Activated naive CD4-positive, alpha-beta T cell treated with Interleukin-2 at 50 U/mL for 16 hours (primary cell): ENCODE results near the gene SLC7A11.
A peak's percentile ranks its signal among the peaks of the same experiment; 100 is the strongest.

Source experiments
- DNase-seq: peaks from one replicate; pipeline ENCODE4 v3.0.0-alpha.2; 2020

Gene SLC7A11

GRCh38 chr4:138242076-138242833 lies at the start of gene SLC7A11:
TSS of gene SLC7A11 (minus strand) at chr4:138242349. CDS start at chr4:138242069, 280 bp downstream.
- DNase-seq = peak; percentile 30

- no peak for DNase-seq
Measured at GRCh38 chr4:138291431-138291830, 49.3 kb upstream of the SLC7A11 start.

- DNase-seq = no peak
Measured at GRCh38 chr4:138290805-138291204, 48.7 kb upstream of the SLC7A11 start.

- no peak for DNase-seq
Measured at GRCh38 chr4:138279286-138279685, 37.1 kb upstream of the SLC7A11 start.

GRCh38 chr4:138277133-138277532 lies 35.0 kb upstream of the SLC7A11 start:
- no peak for DNase-seq

- no peak for DNase-seq
Measured at GRCh38 chr4:138275963-138276621, 33.9 kb upstream of the SLC7A11 start.

GRCh38 chr4:138275216-138275615 lies 33.1 kb upstream of the SLC7A11 start:
- DNase-seq = no peak

- DNase-seq = no peak
Measured at GRCh38 chr4:138269175-138269574, 27.0 kb upstream of the SLC7A11 start.

- no peak for DNase-seq
Measured at GRCh38 chr4:138267835-138268234, 25.7 kb upstream of the SLC7A11 start.

GRCh38 chr4:138266948-138267347 lies 24.8 kb upstream of the SLC7A11 start:
- no peak for DNase-seq

- DNase-seq = no peak
Measured at GRCh38 chr4:138263247-138263816, 21.2 kb upstream of the SLC7A11 start.

GRCh38 chr4:138262469-138262868 lies 20.3 kb upstream of the SLC7A11 start:
- no peak for DNase-seq

GRCh38 chr4:138262030-138262429 lies 19.9 kb upstream of the SLC7A11 start:
- no peak for DNase-seq

- no peak for DNase-seq
Measured at GRCh38 chr4:138259824-138260223, 17.7 kb upstream of the SLC7A11 start.

GRCh38 chr4:138259271-138259670 lies 17.1 kb upstream of the SLC7A11 start:
- no peak for DNase-seq

- DNase-seq = no peak
Measured at GRCh38 chr4:138256608-138257007, 14.5 kb upstream of the SLC7A11 start.

- DNase-seq = no peak
Measured at GRCh38 chr4:138255917-138256597, 13.9 kb upstream of the SLC7A11 start.

GRCh38 chr4:138252551-138252950 lies 10.4 kb upstream of the SLC7A11 start:
- no peak for DNase-seq

- no peak for DNase-seq
Measured at GRCh38 chr4:138251938-138252337, 9.8 kb upstream of the SLC7A11 start.

- DNase-seq = no peak
Measured at GRCh38 chr4:138249132-138249531, 7.0 kb upstream of the SLC7A11 start.

GRCh38 chr4:138248058-138248457 lies 5.9 kb upstream of the SLC7A11 start:
- no peak for DNase-seq

GRCh38 chr4:138247643-138248042 lies 5.5 kb upstream of the SLC7A11 start:
- DNase-seq = no peak

- DNase-seq = no peak
Measured at GRCh38 chr4:138243369-138243768, 1.2 kb upstream of the SLC7A11 start.

- no peak for DNase-seq
Measured at GRCh38 chr4:138242834-138243156, 646 bp upstream of the SLC7A11 start.
